Measurements from ENCODE around the gene CENPT. TPM values are rescaled to one million over a fixed set of nuclear protein-coding genes. Genes with fewer than 3 reads are reported as not detected.

CENPT gene, protein sequence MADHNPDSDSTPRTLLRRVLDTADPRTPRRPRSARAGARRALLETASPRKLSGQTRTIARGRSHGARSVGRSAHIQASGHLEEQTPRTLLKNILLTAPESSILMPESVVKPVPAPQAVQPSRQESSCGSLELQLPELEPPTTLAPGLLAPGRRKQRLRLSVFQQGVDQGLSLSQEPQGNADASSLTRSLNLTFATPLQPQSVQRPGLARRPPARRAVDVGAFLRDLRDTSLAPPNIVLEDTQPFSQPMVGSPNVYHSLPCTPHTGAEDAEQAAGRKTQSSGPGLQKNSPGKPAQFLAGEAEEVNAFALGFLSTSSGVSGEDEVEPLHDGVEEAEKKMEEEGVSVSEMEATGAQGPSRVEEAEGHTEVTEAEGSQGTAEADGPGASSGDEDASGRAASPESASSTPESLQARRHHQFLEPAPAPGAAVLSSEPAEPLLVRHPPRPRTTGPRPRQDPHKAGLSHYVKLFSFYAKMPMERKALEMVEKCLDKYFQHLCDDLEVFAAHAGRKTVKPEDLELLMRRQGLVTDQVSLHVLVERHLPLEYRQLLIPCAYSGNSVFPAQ
- total RNA-seq = 10 to 100 TPM; 15.7 to 43.8 (median 26.2) TPM

DNA sequence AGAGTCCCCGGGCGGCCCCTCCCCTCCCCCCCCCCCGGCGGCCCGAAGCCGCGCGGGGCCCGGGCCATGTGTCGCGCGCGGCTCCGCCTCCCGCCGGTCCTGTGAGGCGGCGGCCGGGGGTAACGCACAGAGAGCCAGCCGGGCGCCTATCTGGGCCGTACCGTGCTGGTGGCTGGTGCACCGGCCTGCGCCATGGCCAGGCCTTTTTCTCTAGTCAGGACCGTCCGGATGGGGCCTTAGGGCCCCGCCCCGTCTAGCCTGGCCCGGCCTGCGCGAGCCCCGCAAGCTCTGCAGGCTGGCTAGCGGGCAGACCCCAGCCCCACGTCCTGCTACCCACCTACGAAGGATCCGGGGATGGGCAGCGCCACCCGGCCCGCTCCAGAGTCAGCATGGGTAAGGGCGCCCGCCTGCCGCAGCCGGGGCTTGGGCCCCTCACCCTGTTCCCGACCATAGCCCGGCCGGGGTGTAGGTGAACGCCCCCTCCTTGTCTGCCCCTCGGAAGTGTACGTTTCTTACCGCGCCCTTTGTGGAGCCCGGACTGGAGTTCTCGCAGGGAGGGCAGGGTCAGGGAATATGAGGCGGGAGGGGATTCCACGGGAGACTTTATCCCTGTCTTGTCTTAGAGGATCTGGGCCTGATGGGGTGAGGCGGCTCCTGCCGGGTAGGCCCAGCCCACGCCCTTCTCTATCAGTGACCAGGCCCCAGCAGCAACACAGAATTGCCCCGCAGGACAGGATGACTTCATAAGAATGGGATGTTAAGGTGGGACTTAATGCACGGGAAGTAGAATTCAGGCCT, at the start of gene CENPT:
Gene CENPT (minus strand): TSS at position 630 of the 798 bp plus-strand sequence. CDS start 13,834 bp downstream, outside the sequence.
- Histone ChIP-seq H3K4me3 (replicated peaks in 1 of 3) (peak within 1 kb of the TSS; percentile 83 to 97 (median 93)), H3K36me3 (no peaks in the 10 kb centered on the region), H3K27me3 (no peaks in the 10 kb centered on the region), H3K9me3 (no peaks in the 10 kb centered on the region), H3K4me1 (peaks cover 44 to 50% of the 10 kb centered on the region in 2 donors), H3K27ac (peak within 1 kb of the TSS; percentile 88 to 95 (median 93))
- peak; percentile 29 to 70 for DNase-seq
- TF ChIP-seq, protein P1, sequence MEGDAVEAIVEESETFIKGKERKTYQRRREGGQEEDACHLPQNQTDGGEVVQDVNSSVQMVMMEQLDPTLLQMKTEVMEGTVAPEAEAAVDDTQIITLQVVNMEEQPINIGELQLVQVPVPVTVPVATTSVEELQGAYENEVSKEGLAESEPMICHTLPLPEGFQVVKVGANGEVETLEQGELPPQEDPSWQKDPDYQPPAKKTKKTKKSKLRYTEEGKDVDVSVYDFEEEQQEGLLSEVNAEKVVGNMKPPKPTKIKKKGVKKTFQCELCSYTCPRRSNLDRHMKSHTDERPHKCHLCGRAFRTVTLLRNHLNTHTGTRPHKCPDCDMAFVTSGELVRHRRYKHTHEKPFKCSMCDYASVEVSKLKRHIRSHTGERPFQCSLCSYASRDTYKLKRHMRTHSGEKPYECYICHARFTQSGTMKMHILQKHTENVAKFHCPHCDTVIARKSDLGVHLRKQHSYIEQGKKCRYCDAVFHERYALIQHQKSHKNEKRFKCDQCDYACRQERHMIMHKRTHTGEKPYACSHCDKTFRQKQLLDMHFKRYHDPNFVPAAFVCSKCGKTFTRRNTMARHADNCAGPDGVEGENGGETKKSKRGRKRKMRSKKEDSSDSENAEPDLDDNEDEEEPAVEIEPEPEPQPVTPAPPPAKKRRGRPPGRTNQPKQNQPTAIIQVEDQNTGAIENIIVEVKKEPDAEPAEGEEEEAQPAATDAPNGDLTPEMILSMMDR (IDR thresholded peaks at IDR 0.05) = no peak
- TF ChIP-seq POLR2A (IDR thresholded peaks at IDR 0.05) = peak in 1 of 2 donors; percentile 10
- WGBS, 2 donors = 0% methylated on average over 4 to 5 of the region's 62 CpGs
- intact Hi-C loops (cut with DNase I) = no loop called here

DNA sequence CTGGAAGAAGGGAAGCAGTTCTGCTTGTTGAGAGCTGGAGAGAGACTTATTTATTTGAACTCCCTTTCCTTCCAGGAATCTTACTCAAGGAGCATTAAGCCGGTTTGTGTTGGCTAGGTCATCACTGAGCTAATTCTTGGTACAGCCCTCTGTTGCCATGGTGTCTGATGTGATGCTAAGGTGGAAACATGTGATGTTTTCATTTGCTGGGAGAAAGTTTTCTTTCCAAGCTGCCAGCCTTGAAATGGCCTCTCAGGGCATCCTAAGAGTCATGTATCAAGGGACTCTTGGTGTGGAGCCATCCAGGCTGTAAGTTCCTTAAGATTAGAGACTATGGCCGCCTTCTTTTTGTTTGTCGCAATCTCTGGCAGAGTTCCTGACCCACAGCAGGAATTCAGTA, 49.7 kb upstream of the CENPT start:
- H3K27ac ChIP-seq = peak overlapping the region in 1 of 3 donors; percentile 57
- no peaks in the 10 kb centered on the region for H3K36me3 ChIP-seq
- WGBS, 2 donors = 33 to 46% methylated on average over 3 of the region's 3 CpGs
- no peaks in the 10 kb centered on the region for H3K9me3 ChIP-seq
- H3K4me1 ChIP-seq = peaks cover 17 to 36% of the 10 kb centered on the region in 2 donors
- DNase-seq = peak; percentile 51 to 57
- intact Hi-C loops (cut with DNase I) = no loop called here
- no peak for TF ChIP-seq POLR2A (IDR thresholded peaks at IDR 0.05)
- TF ChIP-seq, protein P1 (IDR thresholded peaks at IDR 0.05) = no peak
- no peak overlapping the region for H3K4me3 ChIP-seq (replicated peaks in 1 of 3)
- H3K27me3 ChIP-seq = no peaks in the 10 kb centered on the region

DNA sequence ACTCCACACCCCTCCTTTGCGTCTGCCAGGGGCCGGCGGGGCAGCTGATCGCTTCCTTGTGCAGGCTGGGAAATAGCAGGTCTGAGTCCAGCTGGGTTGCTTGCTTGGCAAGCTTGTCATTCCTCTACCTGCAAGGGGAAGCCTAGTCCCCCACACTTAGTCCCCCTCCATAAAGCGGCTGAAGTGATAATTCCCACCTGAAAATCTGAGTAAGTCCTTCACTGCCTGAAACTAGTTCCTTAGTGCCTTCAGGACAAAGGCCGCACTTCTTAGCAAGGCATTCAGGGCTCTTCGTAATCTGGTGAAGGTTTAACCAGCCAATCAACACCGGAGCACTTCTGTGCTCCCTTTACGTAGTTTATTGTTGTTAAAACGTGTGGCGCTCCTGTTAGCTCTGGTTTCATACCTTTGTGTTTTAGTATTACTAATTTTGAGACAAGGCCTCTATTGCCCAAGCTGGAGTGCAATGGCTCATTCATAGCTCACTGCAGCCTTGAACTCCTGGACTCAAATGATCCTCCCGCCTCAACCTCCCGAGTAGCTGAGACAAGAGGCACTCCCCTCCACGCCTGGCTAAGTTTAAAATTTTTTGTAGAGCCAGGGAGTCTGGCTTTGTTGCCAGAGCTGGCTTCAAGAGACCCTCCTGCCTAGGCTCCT, 46.4 kb upstream of the CENPT start:
- no peak for DNase-seq
- TF ChIP-seq, protein P1 (IDR thresholded peaks at IDR 0.05) = no peak
- no peak for TF ChIP-seq POLR2A (IDR thresholded peaks at IDR 0.05)
- 17 to 22% methylated on average over 12 to 13 of the region's 14 CpGs for WGBS, 2 donors
- no peaks in the 10 kb centered on the region for H3K9me3 ChIP-seq
- H3K27me3 ChIP-seq = no peaks in the 10 kb centered on the region
- intact Hi-C loops (cut with DNase I) = no loop called here
- H3K27ac ChIP-seq = peak overlapping the region; percentile 86 to 91 (median 88)
- H3K4me3 ChIP-seq (replicated peaks in 1 of 3) = peak overlapping the region; percentile 73 to 96 (median 96)
- H3K36me3 ChIP-seq = no peaks in the 10 kb centered on the region
- peaks cover 17 to 36% of the 10 kb centered on the region in 2 donors for H3K4me1 ChIP-seq

DNA sequence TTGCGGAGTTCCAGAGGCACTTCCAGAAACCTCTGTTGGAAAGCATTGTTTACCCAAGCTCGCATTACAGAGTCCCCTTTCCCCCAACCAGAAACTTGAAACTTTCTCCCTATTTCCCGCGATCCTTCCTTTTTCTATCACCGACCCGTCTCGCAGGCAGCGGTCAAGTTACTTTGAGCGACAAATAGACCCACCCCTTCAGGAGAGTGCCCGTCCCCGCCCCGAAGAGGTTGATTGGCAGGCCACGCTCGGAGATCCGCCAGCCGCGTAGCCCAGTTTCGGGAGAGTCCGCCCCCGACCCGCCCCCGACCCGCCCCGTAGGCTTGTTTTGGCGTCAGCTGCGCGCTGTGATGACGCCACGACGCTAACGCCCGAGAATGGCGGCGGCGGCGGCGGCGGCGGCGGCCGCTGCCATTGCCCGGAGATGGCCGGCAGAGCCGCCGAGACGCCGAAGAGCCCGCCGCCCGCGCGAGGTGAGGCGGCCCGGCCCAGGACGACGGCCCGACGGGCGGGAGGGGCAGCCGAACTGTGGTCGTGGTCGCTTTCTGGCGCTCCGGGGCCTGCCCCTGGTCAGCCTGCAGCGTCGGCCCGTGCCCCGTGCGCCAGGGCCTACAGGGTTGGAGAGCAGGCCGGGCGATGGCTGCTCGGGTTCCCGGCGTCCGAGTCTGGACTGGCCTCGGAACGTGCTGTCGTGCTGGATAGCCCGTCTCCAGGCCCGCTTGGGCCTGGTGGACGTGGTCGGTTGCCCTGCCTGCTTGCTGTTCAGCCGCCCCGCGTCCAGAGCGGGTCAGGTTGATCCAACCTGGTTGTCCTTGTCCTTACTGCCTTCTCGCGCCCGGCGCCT, 45.6 kb upstream of the CENPT start, which contains the start of gene PSKH1:
Gene PSKH1 (plus strand): TSS at position 356 of the 844 bp plus-strand sequence. CDS start 15,496 bp downstream, outside the sequence.
- intact Hi-C loops (cut with DNase I) = no loop called here
- Histone ChIP-seq H3K4me3 (replicated peaks in 1 of 3) (peak within 1 kb of the TSS; percentile 73 to 96 (median 96)), H3K36me3 (no peaks in the 10 kb centered on the region), H3K4me1 (peaks cover 17 to 36% of the 10 kb centered on the region in 2 donors), H3K27ac (peak within 1 kb of the TSS; percentile 86 to 91 (median 88)), H3K9me3 (no peaks in the 10 kb centered on the region), H3K27me3 (no peaks in the 10 kb centered on the region)
- DNase-seq = peak; percentile 95 to 97
- TF ChIP-seq POLR2A (IDR thresholded peaks at IDR 0.05) = peak; percentile 53 to 88
- TF ChIP-seq, protein P1 (IDR thresholded peaks at IDR 0.05) = no peak
- WGBS, 2 donors = 0 to 1% methylated on average over 21 to 24 of the region's 90 CpGs

Measured in thyroid gland (tissue), 4 donors.